Measurements from ENCODE around the gene NEUROD6. TPM values are rescaled to one million over a fixed set of nuclear protein-coding genes. Genes with fewer than 3 reads are reported as not detected.

Gene NEUROD6
- total and polyA plus RNA-seq, 2 experiments from 2014 or later, result not detected

- TF ChIP-seq ZNF462 (CRISPR knock-in tag; IDR thresholded peaks at IDR 0.05), result no peak
- TF ChIP-seq NANOG (IDR thresholded peaks at IDR 0.05; ENCODE audit: borderline replicate concordance), result no peak
- TF ChIP-seq POLR2AphosphoS5 (IDR thresholded peaks at IDR 0.05; ENCODE audit: low read depth), result no peak
- TF ChIP-seq JUNB (IDR thresholded peaks at IDR 0.05; ENCODE audit: unreplicated experiment), result no peak
- no peak for TF ChIP-seq ETS1 (IDR thresholded peaks at IDR 0.05)
- no peak for TF ChIP-seq ZNF331 (CRISPR knock-in tag; IDR thresholded peaks at IDR 0.05; ENCODE audit: low read depth)
- TF ChIP-seq REST (IDR thresholded peaks at IDR 0.05; ENCODE audit: unreplicated experiment), result no peak
- TF ChIP-seq CREB1 (CRISPR knock-in tag; IDR thresholded peaks at IDR 0.05; ENCODE audit: low read depth), result no peak
- no peak for TF ChIP-seq STAT1 (IDR thresholded peaks at IDR 0.05; ENCODE audit: unreplicated experiment)
These were observed 7.2 kb downstream of the NEUROD6 start (continued) for GRCh38 chr7:31333291-31333690.

Measured in GM23338 (cell line).